Prostate gland (tissue), 2 donors: Measurements from ENCODE around the gene ZC3H7A. TPM values are rescaled to one million over a fixed set of nuclear protein-coding genes. Genes with fewer than 3 reads are reported as not detected.
A peak's percentile ranks its signal among the peaks of the same experiment; 100 is the strongest.

Source experiments
- DNase-seq: peaks from one replicate; pipeline ENCODE4 v3.0.0-alpha.2; 2019; ENCODE audit warnings: low spot score
- H3K27ac ChIP-seq, 2 donors: fragments of 200-600 bp; sonication (generic); 2 replicates each; pipeline ENCODE4 v1.5.1; 2017 to 2019
- H3K27me3 ChIP-seq: fragments of 200-600 bp; sonication (generic); replicated peaks from 2 replicates; pipeline ENCODE4 v1.5.1; 2019; ENCODE audit not compliant: insufficient read depth
- H3K36me3 ChIP-seq, 2 donors: fragments of 200-600 bp; sonication (generic); 1 replicate in 1 of 2; 2 replicates in 1 of 2; pipeline versions ENCODE4 v1.5.1 to v1.8.1; 2017 to 2019
- H3K4me1 ChIP-seq: fragments of 200-600 bp; sonication (generic); replicated peaks from 2 replicates; pipeline ENCODE4 v1.5.1; 2019
- H3K4me3 ChIP-seq, 2 donors: fragments of 200-600 bp; sonication (generic); 2 replicates each; pipeline ENCODE4 v1.5.1; 2017 to 2019
- H3K9me3 ChIP-seq: fragments of 200-600 bp; sonication (generic); 2 replicates; pipeline ENCODE4 v1.5.1; 2017
- POLR2A ChIP-seq: fragments of 450-650 bp; IDR thresholded peaks from one replicate; pipeline ENCODE4 v1.6.1; 2016; ENCODE audit warnings: antibody characterized with exemption, mild to moderate bottlenecking
- POLR2AphosphoS5 ChIP-seq: sonication (generic); formaldehyde crosslinking; IDR thresholded peaks from one replicate; pipeline ENCODE4 v1.6.1; 2017; ENCODE audit warnings: antibody characterized with exemption
- WGBS: methylation state at CpG from one replicate; pipeline ENCODE4 v1.1.5; 2018; 5-methylcytosine and 5-hydroxymethylcytosine counted together
- intact Hi-C: fragments of 100-400 bp; cut with DNase I; formaldehyde crosslinking; loops from one replicate; pipeline ENCODE4 v1.14.2; 2022
- total RNA-seq, 2 donors: library from RNA; depleted of rRNA; stranded (reverse); fragments of >200 nt; gene quantifications; one replicate each; pipeline ENCODE4 v1.1.0, GENCODE V29; 2016
- TF ChIP-seq, protein P1 (sequence below), 4 experiments: fragments of 200-600 bp in 2 of 4; fragments of 450-650 bp in 2 of 4; sonication (generic) in 2 of 4; IDR thresholded peaks; 1 replicate in 3 of 4; 2 replicates in 1 of 4; pipeline ENCODE4 v1.5.1; 2016 to 2019; ENCODE audit warnings: antibody characterized with exemption in 4 of 4, mild to moderate bottlenecking in 2 of 4, moderate library complexity in 2 of 4

The ZC3H7A gene
- total RNA-seq, 2 donors from 2014 or later, result 48.9 to 56.4 TPM

GRCh38 chr16:11779074-11779473 is 18.0 kb downstream of the ZC3H7A start:
- intact Hi-C loops, result no loop called here
- H3K27me3 ChIP-seq, result no peaks in the 10 kb centered on the region
- no peak overlapping the region for H3K4me3 ChIP-seq
- no peak overlapping the region for H3K27ac ChIP-seq
- H3K4me1 ChIP-seq, result peaks cover 12% of the 10 kb centered on the region
- WGBS, result 97% methylated on average over 7 of the region's 7 CpGs
- H3K9me3 ChIP-seq, result no peaks in the 10 kb centered on the region
- no peak for DNase-seq
- peaks cover 0 to 7% of the 10 kb centered on the region in 2 donors for H3K36me3 ChIP-seq
- no peak for TF ChIP-seq POLR2AphosphoS5
- TF ChIP-seq POLR2A, result no peak
- TF ChIP-seq, protein P1, sequence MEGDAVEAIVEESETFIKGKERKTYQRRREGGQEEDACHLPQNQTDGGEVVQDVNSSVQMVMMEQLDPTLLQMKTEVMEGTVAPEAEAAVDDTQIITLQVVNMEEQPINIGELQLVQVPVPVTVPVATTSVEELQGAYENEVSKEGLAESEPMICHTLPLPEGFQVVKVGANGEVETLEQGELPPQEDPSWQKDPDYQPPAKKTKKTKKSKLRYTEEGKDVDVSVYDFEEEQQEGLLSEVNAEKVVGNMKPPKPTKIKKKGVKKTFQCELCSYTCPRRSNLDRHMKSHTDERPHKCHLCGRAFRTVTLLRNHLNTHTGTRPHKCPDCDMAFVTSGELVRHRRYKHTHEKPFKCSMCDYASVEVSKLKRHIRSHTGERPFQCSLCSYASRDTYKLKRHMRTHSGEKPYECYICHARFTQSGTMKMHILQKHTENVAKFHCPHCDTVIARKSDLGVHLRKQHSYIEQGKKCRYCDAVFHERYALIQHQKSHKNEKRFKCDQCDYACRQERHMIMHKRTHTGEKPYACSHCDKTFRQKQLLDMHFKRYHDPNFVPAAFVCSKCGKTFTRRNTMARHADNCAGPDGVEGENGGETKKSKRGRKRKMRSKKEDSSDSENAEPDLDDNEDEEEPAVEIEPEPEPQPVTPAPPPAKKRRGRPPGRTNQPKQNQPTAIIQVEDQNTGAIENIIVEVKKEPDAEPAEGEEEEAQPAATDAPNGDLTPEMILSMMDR (IDR thresholded peaks at IDR 0.05), result no peak

- H3K4me3 ChIP-seq, result no peak overlapping the region
- TF ChIP-seq POLR2AphosphoS5, result no peak
- no peak for TF ChIP-seq POLR2A
- TF ChIP-seq, protein P1 (IDR thresholded peaks at IDR 0.05), result no peak
- H3K36me3 ChIP-seq, result peaks cover 0 to 7% of the 10 kb centered on the region in 2 donors
- H3K4me1 ChIP-seq, result no peaks in the 10 kb centered on the region
- no peak for DNase-seq
- no peak overlapping the region for H3K27ac ChIP-seq
- no peaks in the 10 kb centered on the region for H3K9me3 ChIP-seq
- intact Hi-C loops, result no loop called here
- 93% methylated on average over 3 of the region's 3 CpGs for WGBS
- H3K27me3 ChIP-seq, result no peaks in the 10 kb centered on the region
These were observed 22.9 kb downstream of the ZC3H7A start for GRCh38 chr16:11774065-11774626.

GRCh38 chr16:11768849-11769248 is 28.2 kb downstream of the ZC3H7A start:
- H3K27me3 ChIP-seq, result no peaks in the 10 kb centered on the region
- peaks cover 5 to 7% of the 10 kb centered on the region in 2 donors for H3K36me3 ChIP-seq
- intact Hi-C loops, result no loop called here
- no peak overlapping the region for H3K4me3 ChIP-seq
- TF ChIP-seq POLR2AphosphoS5, result no peak
- TF ChIP-seq POLR2A, result no peak
- TF ChIP-seq, protein P1 (IDR thresholded peaks at IDR 0.05), result no peak
- H3K4me1 ChIP-seq, result no peaks in the 10 kb centered on the region
- WGBS, result 82% methylated on average over 7 of the region's 7 CpGs
- DNase-seq, result no peak
- no peak overlapping the region for H3K27ac ChIP-seq
- H3K9me3 ChIP-seq, result no peaks in the 10 kb centered on the region

DNA sequence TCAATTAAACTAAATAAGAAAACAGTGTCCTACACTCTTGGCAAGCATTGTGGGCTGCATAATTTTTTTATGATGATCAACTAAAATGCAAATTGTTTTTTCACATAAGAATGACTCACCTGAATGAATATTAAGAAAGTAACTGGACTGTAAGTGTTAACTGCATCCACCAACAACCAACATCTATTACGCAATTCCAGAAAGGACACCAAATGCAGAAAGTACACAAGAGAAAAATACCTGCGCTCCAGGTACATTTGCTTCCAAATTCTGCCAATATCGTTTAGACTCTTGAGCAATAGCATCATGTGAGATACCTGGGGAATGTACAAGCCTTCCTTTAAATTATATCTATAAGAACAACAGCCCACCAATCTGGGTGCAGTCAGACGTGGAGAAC is 34.6 kb downstream of the ZC3H7A start:
- WGBS, result 57% methylated on average over 4 of the region's 4 CpGs
- DNase-seq, result no peak
- TF ChIP-seq, protein P1 (IDR thresholded peaks at IDR 0.05), result no peak
- TF ChIP-seq POLR2A (no peak), POLR2AphosphoS5 (peak; percentile 11)
- Histone ChIP-seq H3K27me3 (no peaks in the 10 kb centered on the region), H3K36me3 (peaks cover 5 to 7% of the 10 kb centered on the region in 2 donors), H3K9me3 (no peaks in the 10 kb centered on the region), H3K4me3 (no peak overlapping the region), H3K4me1 (peaks cover 10% of the 10 kb centered on the region), H3K27ac (no peak overlapping the region)
- intact Hi-C loops, result no loop called here

DNA sequence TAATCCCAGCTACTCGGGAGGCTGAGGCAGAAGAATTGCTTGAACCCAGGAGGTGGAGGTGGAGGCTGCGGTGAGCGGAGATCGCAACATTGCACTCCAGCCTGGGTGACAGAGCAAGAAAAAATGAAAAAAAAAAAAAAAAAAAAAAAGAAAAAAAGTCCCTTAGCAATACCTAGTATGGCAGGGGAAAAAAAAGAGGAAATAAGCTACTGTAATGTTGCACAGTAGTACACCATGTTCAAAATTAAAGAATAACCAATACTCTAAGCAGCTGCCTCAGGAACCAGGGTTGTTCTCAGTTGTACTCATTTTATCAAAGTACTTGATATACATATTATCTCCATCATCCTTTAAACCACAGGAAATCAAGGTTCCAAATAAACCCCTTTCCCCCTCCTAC is 37.1 kb downstream of the ZC3H7A start:
- no peaks in the 10 kb centered on the region for H3K9me3 ChIP-seq
- intact Hi-C loops, result no loop called here
- TF ChIP-seq POLR2AphosphoS5, result no peak
- TF ChIP-seq, protein P1 (IDR thresholded peaks at IDR 0.05), result no peak
- no peak for TF ChIP-seq POLR2A
- 96% methylated on average over 4 of the region's 4 CpGs for WGBS
- no peak overlapping the region for H3K4me3 ChIP-seq
- H3K27me3 ChIP-seq, result no peaks in the 10 kb centered on the region
- peaks cover 10% of the 10 kb centered on the region for H3K4me1 ChIP-seq
- no peaks in the 10 kb centered on the region for H3K36me3 ChIP-seq
- no peak for DNase-seq
- H3K27ac ChIP-seq, result no peak overlapping the region
